Esophagus squamous epithelium (tissue), 4 donors: ENCODE measurements around the gene ALG9.

Experiments used
- CTCF ChIP-seq, 6 experiments: fragments of 450-650 bp in 4 of 6; fragments of 200-600 bp in 2 of 6; sonication (generic) in 2 of 6; IDR thresholded peaks; one replicate each; pipeline ENCODE4 v1.5.1; 2016 to 2019; ENCODE audit warnings: antibody characterized with exemption in 6 of 6, mild to moderate bottlenecking in 4 of 6, moderate library complexity in 4 of 6
- POLR2A ChIP-seq, 4 donors: fragments of 450-650 bp; IDR thresholded peaks; one replicate each; pipeline ENCODE4 v1.6.1; 2017; ENCODE audit warnings: antibody characterized with exemption in 4 of 4, mild to moderate bottlenecking in 4 of 4, moderate library complexity in 3 of 4

DNA sequence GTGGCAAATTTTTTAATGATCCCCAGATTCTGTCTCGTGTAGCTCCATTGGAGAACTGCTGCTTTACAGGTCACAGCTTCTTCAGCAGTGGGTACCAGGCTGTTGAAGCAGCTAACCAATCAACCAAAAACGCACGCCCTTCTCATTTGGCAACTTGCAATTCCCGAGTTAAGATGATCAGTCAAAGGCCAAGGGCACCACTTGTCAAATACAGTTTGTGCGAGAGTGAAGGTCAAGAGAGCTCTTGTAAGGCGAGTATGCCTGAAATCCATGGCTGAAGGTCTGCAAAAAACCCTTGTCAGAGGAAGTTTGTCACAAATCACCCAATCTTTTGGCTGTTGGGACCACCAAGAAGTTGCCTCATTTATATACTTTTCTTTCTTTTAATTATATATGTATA, 92.3 kb downstream of the ALG9 start:
- TF ChIP-seq POLR2A (IDR thresholded peaks at IDR 0.05), result no peak
- TF ChIP-seq CTCF (IDR thresholded peaks at IDR 0.05), result no peak
